Measurements from ENCODE around the gene MYO5B. TPM values are rescaled to one million over a fixed set of nuclear protein-coding genes. Genes with fewer than 3 reads are reported as not detected.

Gene MYO5B
- total RNA-seq, 1 experiment from 2014 or later, result 32.1 TPM

GRCh38 chr18:49993299-49993698 lies 201.6 kb downstream of the MYO5B start:
- ChIA-PET POLR2A (no interaction called here), RAD21 (ENCODE audit: low non-redundant PET in 1 of 2, low total read pairs in 2 of 2, uncharacterized antibody in 2 of 2, unreplicated experiment in 2 of 2) (no interaction called here), CTCF (no interaction called here)
- no peaks in the 10 kb centered on the region for H3K9me3 ChIP-seq (ENCODE audit: control insufficient read depth in 1 of 2, insufficient read depth in 1 of 2, low read depth in 1 of 2, low read length in 2 of 2)
- H3K9ac ChIP-seq (ENCODE audit: low read length), result no peak overlapping the region
- DNase-seq (ENCODE audit: low read depth, low spot score) (no peak), ATAC-seq (no peak)
- TF ChIP-seq ZBTB33 (IDR thresholded peaks at IDR 0.05; ENCODE audit: extremely low read depth, insufficient replicate concordance, low read length), result no peak
- no peak for TF ChIP-seq REST (IDR thresholded peaks at IDR 0.05; ENCODE audit: low read depth)
- no peak for TF ChIP-seq MAX (IDR thresholded peaks at IDR 0.05)
- no peak for TF ChIP-seq ZFX (IDR thresholded peaks at IDR 0.05)
- no peak for TF ChIP-seq FOSL1 (IDR thresholded peaks at IDR 0.05; ENCODE audit: low read depth)
- no peak for TF ChIP-seq YY1 (IDR thresholded peaks at IDR 0.05; ENCODE audit: extremely low read depth, insufficient replicate concordance, low read depth, low read length)
- no peak for TF ChIP-seq CTCF (IDR thresholded peaks at IDR 0.05 in 2 of 3, conservative IDR thresholded peaks at IDR 0.05 in 1 of 3; ENCODE audit: borderline replicate concordance in 1 of 3, insufficient read depth in 1 of 3, low read depth in 2 of 3, low read length in 2 of 3)
- TF ChIP-seq SP1 (IDR thresholded peaks at IDR 0.05; ENCODE audit: low read depth), result no peak
- TF ChIP-seq ATF3 (IDR thresholded peaks at IDR 0.05), result no peak
- TF ChIP-seq EGR1 (IDR thresholded peaks at IDR 0.05; ENCODE audit: low read depth), result no peak
- no peak for TF ChIP-seq SIN3A (IDR thresholded peaks at IDR 0.05; ENCODE audit: low read depth)
- no peak for TF ChIP-seq EZH2phosphoT487 (IDR thresholded peaks at IDR 0.05; ENCODE audit: borderline replicate concordance)
- no peak for TF ChIP-seq RAD21 (IDR thresholded peaks at IDR 0.05; ENCODE audit: low read depth)
- no peak for TF ChIP-seq SRF (IDR thresholded peaks at IDR 0.05; ENCODE audit: low read depth)
- TF ChIP-seq POLR2AphosphoS5 (IDR thresholded peaks at IDR 0.05; ENCODE audit: low read depth, low read length), result no peak
- no peak for TF ChIP-seq ELF1 (IDR thresholded peaks at IDR 0.05; ENCODE audit: borderline replicate concordance, low read depth)
- H3K27me3 ChIP-seq (ENCODE audit: insufficient read depth, low read length), result no peaks in the 10 kb centered on the region
- no peaks in the 10 kb centered on the region for H3K36me3 ChIP-seq (ENCODE audit: control insufficient read depth in 1 of 2, insufficient read depth in 2 of 2, low read length in 2 of 2)
- BruUV-seq (replicated peaks), result no TSS peak
- no peaks in the 10 kb centered on the region for H3K9me2 ChIP-seq (ENCODE audit: insufficient read depth)
- H3K4me2 ChIP-seq (ENCODE audit: low read length), result no peak overlapping the region
- H2AFZ ChIP-seq (ENCODE audit: low read depth, low read length, poor library complexity, severe bottlenecking), result no peak overlapping the region
- H3K4me3 ChIP-seq (replicated peaks in 1 of 2; ENCODE audit: low read depth in 1 of 2, low read length in 2 of 2), result no peak overlapping the region
- no peak overlapping the region for H3K27ac ChIP-seq (ENCODE audit: low read depth, low read length)
- no peaks in the 10 kb centered on the region for H4K20me1 ChIP-seq (ENCODE audit: insufficient read depth)
- H3K79me2 ChIP-seq (ENCODE audit: insufficient read depth, low read length), result no peaks in the 10 kb centered on the region
- intact Hi-C loops (cut with micrococcal nuclease), result no loop called here
- H3K4me1 ChIP-seq (ENCODE audit: control insufficient read depth in 1 of 2, insufficient read depth in 2 of 2, low read length in 2 of 2), result no peaks in the 10 kb centered on the region
